IPS DF 6.9 (cell line): ENCODE results near the gene HSPA2.

Experiments
- DNase-seq: peaks from one replicate; pipeline ENCODE4 v3.0.0-alpha.2; 2013; ENCODE audit warnings: low read depth, low spot score
- H3K27ac ChIP-seq: one replicate; pipeline ENCODE4 v1.5.1; 2013; ENCODE audit warnings: low read length, control low read depth
- H3K27me3 ChIP-seq: 2 replicates; pipeline ENCODE4 v1.6.1; 2013; ENCODE audit warnings: mild to moderate bottlenecking, low read length; ENCODE audit not compliant: control insufficient read depth, insufficient read depth
- H3K36me3 ChIP-seq: 2 replicates; pipeline ENCODE4 v1.6.1; 2013; ENCODE audit warnings: low read length; ENCODE audit not compliant: control insufficient read depth, insufficient read depth
- H3K4me1 ChIP-seq: 2 replicates; pipeline ENCODE4 v1.6.1; 2013; ENCODE audit warnings: low read length; ENCODE audit not compliant: control insufficient read depth, insufficient read depth
- H3K4me3 ChIP-seq: 2 replicates; pipeline ENCODE4 v1.5.1; 2013; ENCODE audit warnings: mild to moderate bottlenecking, low read length
- H3K9me3 ChIP-seq: 2 replicates; pipeline ENCODE4 v1.6.1; 2013; ENCODE audit warnings: low read length, inconsistent platforms; ENCODE audit not compliant: control insufficient read depth, insufficient read depth
- WGBS: extraction: QIAGEN DNeasy Blood & Tissue Kit; methylation state at CpG from one replicate; pipeline ENCODE4 v1.1.7; 2013; ENCODE audit warnings: mixed read lengths, missing lambda C conversion rate; ENCODE audit not compliant: insufficient read length, insufficient coverage; 5-methylcytosine and 5-hydroxymethylcytosine counted together

HSPA2 gene

GRCh38 chr14:64540208-64541202, at the start of gene HSPA2:
Gene HSPA2, plus strand, starts transcription at chr14:64540741. Its CDS starts 109 bp downstream, at chr14:64540850.
- Histone ChIP-seq H3K27me3 (no peaks in the 10 kb centered on the region), H3K36me3 (peaks cover 5% of the 10 kb centered on the region; the same call in 1 of the 2 replicates), H3K27ac (no peak within 1 kb of the TSS), H3K4me3 (peak within 1 kb of the TSS; percentile 34; the same call in 1 of the 2 replicates), H3K4me1 (peaks cover 2% of the 10 kb centered on the region; the same call in 1 of the 2 replicates), H3K9me3 (no peaks in the 10 kb centered on the region; the same call in 1 of the 2 replicates)
- peak; percentile 99 for DNase-seq
- no CpG with 5 or more reads among the region's 79 CpGs for WGBS

- no peaks in the 10 kb centered on the region for H3K9me3 ChIP-seq
- H3K27me3 ChIP-seq: no peaks in the 10 kb centered on the region
- DNase-seq: no peak
- H3K4me1 ChIP-seq: no peaks in the 10 kb centered on the region
- peaks cover 7% of the 10 kb centered on the region; the same call in 1 of the 2 replicates for H3K36me3 ChIP-seq
- no peak overlapping the region for H3K4me3 ChIP-seq
- no CpG with 5 or more reads among the region's 2 CpGs for WGBS
- H3K27ac ChIP-seq: no peak overlapping the region
Observed at GRCh38 chr14:64491637-64492036, 48.9 kb upstream of the HSPA2 start.

GRCh38 chr14:64493455-64493854, 47.1 kb upstream of the HSPA2 start:
- no CpG with 5 or more reads among the region's 3 CpGs for WGBS
- Histone ChIP-seq H3K4me3 (no peak overlapping the region), H3K27ac (no peak overlapping the region), H3K36me3 (no peaks in the 10 kb centered on the region), H3K9me3 (no peaks in the 10 kb centered on the region), H3K27me3 (no peaks in the 10 kb centered on the region), H3K4me1 (no peaks in the 10 kb centered on the region)
- DNase-seq: no peak

GRCh38 chr14:64495252-64495651, 45.3 kb upstream of the HSPA2 start:
- H3K27me3 ChIP-seq: no peaks in the 10 kb centered on the region
- no peaks in the 10 kb centered on the region for H3K36me3 ChIP-seq
- no peaks in the 10 kb centered on the region for H3K4me1 ChIP-seq
- H3K9me3 ChIP-seq: no peaks in the 10 kb centered on the region
- H3K27ac ChIP-seq: no peak overlapping the region
- no peak for DNase-seq
- H3K4me3 ChIP-seq: no peak overlapping the region

GRCh38 chr14:64496764-64497163, 43.8 kb upstream of the HSPA2 start:
- no peak for DNase-seq
- Histone ChIP-seq H3K4me1 (no peaks in the 10 kb centered on the region), H3K27me3 (no peaks in the 10 kb centered on the region), H3K27ac (no peak overlapping the region), H3K9me3 (no peaks in the 10 kb centered on the region), H3K36me3 (no peaks in the 10 kb centered on the region), H3K4me3 (no peak overlapping the region)

- no peaks in the 10 kb centered on the region for H3K9me3 ChIP-seq
- no CpG with 5 or more reads among the region's 1 CpG for WGBS
- no peaks in the 10 kb centered on the region for H3K27me3 ChIP-seq
- no peak overlapping the region for H3K27ac ChIP-seq
- DNase-seq: no peak
- H3K36me3 ChIP-seq: no peaks in the 10 kb centered on the region
- no peaks in the 10 kb centered on the region; the same call in 1 of the 2 replicates for H3K4me1 ChIP-seq
- H3K4me3 ChIP-seq: no peak overlapping the region
Observed at GRCh38 chr14:64500088-64500487, 40.5 kb upstream of the HSPA2 start.

GRCh38 chr14:64501411-64502171, 39.0 kb upstream of the HSPA2 start:
- Histone ChIP-seq H3K9me3 (no peaks in the 10 kb centered on the region), H3K4me3 (no peak overlapping the region), H3K27ac (no peak overlapping the region), H3K4me1 (no peaks in the 10 kb centered on the region; the same call in 1 of the 2 replicates), H3K27me3 (no peaks in the 10 kb centered on the region), H3K36me3 (no peaks in the 10 kb centered on the region)
- no CpG with 5 or more reads among the region's 8 CpGs for WGBS
- no peak for DNase-seq

- H3K27ac ChIP-seq: no peak overlapping the region
- no peaks in the 10 kb centered on the region; the same call in 1 of the 2 replicates for H3K4me1 ChIP-seq
- no peaks in the 10 kb centered on the region for H3K9me3 ChIP-seq
- no peaks in the 10 kb centered on the region for H3K36me3 ChIP-seq
- no peak overlapping the region; the same call in 1 of the 2 replicates for H3K4me3 ChIP-seq
- H3K27me3 ChIP-seq: no peaks in the 10 kb centered on the region
- DNase-seq: no peak
- no CpG with 5 or more reads among the region's 6 CpGs for WGBS
Observed at GRCh38 chr14:64502456-64502855, 38.1 kb upstream of the HSPA2 start.

GRCh38 chr14:64502887-64503433, 37.6 kb upstream of the HSPA2 start:
- no CpG with 5 or more reads among the region's 29 CpGs for WGBS

More at GRCh38 chr14:64502887-64503433, 37.6 kb upstream of the HSPA2 start:
- H3K4me3 ChIP-seq: peak overlapping the region; percentile 78
- H3K4me1 ChIP-seq: no peaks in the 10 kb centered on the region; the same call in 1 of the 2 replicates
- H3K27ac ChIP-seq: no peak overlapping the region
- DNase-seq: no peak
- H3K27me3 ChIP-seq: no peaks in the 10 kb centered on the region
- no peaks in the 10 kb centered on the region for H3K9me3 ChIP-seq
- H3K36me3 ChIP-seq: no peaks in the 10 kb centered on the region
